MCF 10A (cell line): Measurements from ENCODE around the gene CECR2. TPM values are rescaled to one million over a fixed set of nuclear protein-coding genes. Genes with fewer than 3 reads are reported as not detected.

Experiments
- BruUV-seq: library from RNA; stranded (reverse); fragments of 400-500 nt; replicated peaks from 2 replicates; lab custom pipeline; 2021; lab: Mats Ljungman, UMichigan
- CTCF ChIA-PET: fragments of 300-600 bp; sonication (Branson Sonifier 250); formaldehyde crosslinking; extraction: SDS; loops from one replicate; lab custom pipeline; 2021; ENCODE audit warnings: antibody characterized with exemption, inconsistent platforms; lab: Yijun Ruan, JAX
- POLR2A ChIA-PET: fragments of 300-600, 350-650 bp; sonication (Branson Sonifier 250); formaldehyde crosslinking; extraction: SDS; loops from one replicate; lab custom pipeline; 2020; ENCODE audit warnings: antibody characterized with exemption, inconsistent platforms; lab: Yijun Ruan, JAX
- DNase-seq: peaks from one replicate; pipeline ENCODE4 v3.0.0-alpha.2; 2018; ENCODE audit not compliant: unreplicated experiment
- H3K27ac Mint-ChIP-seq: one replicate; pipeline ENCODE4 v1.8.0; 2022; ENCODE audit warnings: mild to moderate bottlenecking, low read depth, mixed read lengths; ENCODE audit not compliant: unreplicated experiment
- H3K27me3 Mint-ChIP-seq: one replicate; pipeline ENCODE4 v1.8.0; 2022; ENCODE audit warnings: mixed read lengths; ENCODE audit not compliant: insufficient read depth, unreplicated experiment
- H3K36me3 Mint-ChIP-seq: one replicate; pipeline ENCODE4 v1.8.0; 2022; ENCODE audit warnings: mild to moderate bottlenecking, moderate library complexity, mixed read lengths; ENCODE audit not compliant: insufficient read depth, unreplicated experiment
- H3K4me1 Mint-ChIP-seq: one replicate; pipeline ENCODE4 v1.8.0; 2022; ENCODE audit warnings: mixed read lengths; ENCODE audit not compliant: insufficient read depth, unreplicated experiment
- H3K4me3 Mint-ChIP-seq: one replicate; pipeline ENCODE4 v1.8.0; 2022; ENCODE audit warnings: mild to moderate bottlenecking, moderate library complexity, mixed read lengths; ENCODE audit not compliant: unreplicated experiment
- H3K9me3 Mint-ChIP-seq: one replicate; pipeline ENCODE4 v1.8.0; 2022; ENCODE audit warnings: mixed read lengths; ENCODE audit not compliant: unreplicated experiment
- CTCF ChIP-seq: fragments of 200-600 bp; IDR thresholded peaks from one replicate; pipeline ENCODE4 v1.8.0; 2022; ENCODE audit warnings: antibody characterized with exemption, mild to moderate bottlenecking; ENCODE audit not compliant: unreplicated experiment
- intact Hi-C: fragments of 100-400 bp; cut with micrococcal nuclease; formaldehyde crosslinking; loops from 2 replicates; pipeline ENCODE4 v1.14.1; 2022
- total RNA-seq: library from RNA; stranded (reverse); gene quantifications from 2 replicates; pipeline ENCODE4 v1.2.3, GENCODE V29; 2022

The CECR2 gene
- total RNA-seq, 1 experiment from 2014 or later: not detected

- no peaks in the 10 kb centered on the region for H3K36me3 Mint-ChIP-seq
- ChIA-PET POLR2A (interaction anchor here (0.9 to 1.5 kb wide), 2 partner anchors 9 to 48 kb away, joined by 3 to 5 read pairs; partner anchors contain the start of gene ATP6V1E1), CTCF (no interaction called here)
- H3K4me3 Mint-ChIP-seq: no peak overlapping the region
- H3K27ac Mint-ChIP-seq: no peak overlapping the region
- no peak for TF ChIP-seq CTCF
- no peaks in the 10 kb centered on the region for H3K9me3 Mint-ChIP-seq
- H3K27me3 Mint-ChIP-seq: no peaks in the 10 kb centered on the region
- intact Hi-C loops: no loop called here
- DNase-seq: no peak
- peaks cover 10% of the 10 kb centered on the region for H3K4me1 Mint-ChIP-seq
- no TSS peak for BruUV-seq
Observed at GRCh38 chr22:17580441-17581031, 211.3 kb downstream of the CECR2 start.

GRCh38 chr22:17581056-17581455 lies 211.8 kb downstream of the CECR2 start:
- Mint-ChIP-seq H3K27me3 (no peaks in the 10 kb centered on the region), H3K4me1 (peaks cover 5% of the 10 kb centered on the region), H3K27ac (no peak overlapping the region), H3K36me3 (no peaks in the 10 kb centered on the region), H3K4me3 (no peak overlapping the region), H3K9me3 (no peaks in the 10 kb centered on the region)
- ChIA-PET POLR2A (interaction anchor here (1.0 kb wide), 1 partner anchor 12 kb away, joined by 3 read pairs; no protein-coding TSS in a partner anchor), CTCF (no interaction called here)
- intact Hi-C loops: no loop called here
- BruUV-seq: no TSS peak
- TF ChIP-seq CTCF: no peak
- no peak for DNase-seq

- Mint-ChIP-seq H3K4me1 (no peaks in the 10 kb centered on the region), H3K9me3 (no peaks in the 10 kb centered on the region), H3K27me3 (no peaks in the 10 kb centered on the region), H3K36me3 (no peaks in the 10 kb centered on the region), H3K4me3 (no peak overlapping the region), H3K27ac (no peak overlapping the region)
- intact Hi-C loops: no loop called here
- no peak for TF ChIP-seq CTCF
- ChIA-PET CTCF (no interaction called here), POLR2A (interaction anchor here (1.0 kb wide), 1 partner anchor 11 kb away, joined by 3 read pairs; no protein-coding TSS in a partner anchor)
- no peak for DNase-seq
- no TSS peak for BruUV-seq
Observed at GRCh38 chr22:17581631-17582030, 212.4 kb downstream of the CECR2 start.

- Mint-ChIP-seq H3K27ac (no peak overlapping the region), H3K36me3 (peaks cover 4% of the 10 kb centered on the region)
- POLR2A ChIA-PET: interaction anchor here (1.1 kb wide), 1 partner anchor 109 kb away, joined by 3 read pairs; no protein-coding TSS in a partner anchor
Observed at GRCh38 chr22:17583151-17583550, 213.9 kb downstream of the CECR2 start.

More at GRCh38 chr22:17583151-17583550, 213.9 kb downstream of the CECR2 start:
- no peak for DNase-seq
- Mint-ChIP-seq H3K4me3 (no peak overlapping the region), H3K4me1 (no peaks in the 10 kb centered on the region), H3K27me3 (no peaks in the 10 kb centered on the region), H3K9me3 (no peaks in the 10 kb centered on the region)
- no TSS peak for BruUV-seq
- CTCF ChIA-PET: interaction anchor here (2.8 kb wide), 1 partner anchor 25 kb away, joined by 14 read pairs; no protein-coding TSS in a partner anchor
- TF ChIP-seq CTCF: no peak
- intact Hi-C loops: no loop called here
